ENCODE data around the gene LRRC8B.
"Not testable (repeated sequence)": the region's sequence is repeated elsewhere in the genome, so short reads cannot be mapped to it uniquely, and the experiment has no call there.

LRRC8B gene

DNA sequence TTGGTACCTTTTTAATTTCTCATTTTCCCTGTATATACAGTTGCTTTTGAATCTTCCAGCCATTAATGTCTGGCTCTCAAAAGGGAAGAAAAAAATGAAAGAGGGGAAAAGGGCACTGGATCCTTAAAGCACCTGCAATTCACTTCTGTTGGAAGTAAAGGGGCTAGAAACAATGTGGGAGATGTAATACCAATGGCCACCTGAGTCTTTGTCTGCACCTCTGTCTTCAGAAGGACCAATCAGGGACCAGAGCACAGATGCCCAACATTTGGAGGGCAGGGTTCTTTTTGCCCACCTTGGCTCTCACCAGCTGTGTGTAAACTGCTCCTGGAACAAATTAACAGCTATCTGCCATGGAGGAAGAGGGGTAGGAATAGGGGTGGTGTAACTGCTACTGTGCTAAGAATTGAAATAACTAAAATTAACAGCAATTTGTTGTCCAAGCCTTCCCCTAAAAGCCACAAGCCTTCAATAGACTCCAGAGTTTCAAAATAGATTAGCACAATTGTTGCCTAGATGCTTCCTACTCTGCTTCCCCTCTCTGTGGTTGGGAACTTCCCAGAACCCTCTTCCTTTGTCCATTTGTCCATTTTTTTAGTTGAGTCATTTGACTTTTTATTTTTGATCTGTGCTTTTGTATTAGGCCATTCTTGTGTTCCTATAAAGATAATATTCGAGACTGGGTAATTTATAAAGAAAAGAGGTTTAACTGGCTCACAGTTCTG, 11.5 kb upstream of the LRRC8B start:
- Mint-ChIP-seq H3K9me3 (peaks cover 13% of the 10 kb centered on the region), H3K27ac (no peak overlapping the region), H3K27me3 (no peaks in the 10 kb centered on the region), H3K4me3 (no peak overlapping the region), H3K36me3 (ENCODE audit: low read depth) (peaks cover 2% of the 10 kb centered on the region), H3K4me1 (peaks cover 12% of the 10 kb centered on the region)
- DNase-seq (no peak), ATAC-seq (no peak)

DNA sequence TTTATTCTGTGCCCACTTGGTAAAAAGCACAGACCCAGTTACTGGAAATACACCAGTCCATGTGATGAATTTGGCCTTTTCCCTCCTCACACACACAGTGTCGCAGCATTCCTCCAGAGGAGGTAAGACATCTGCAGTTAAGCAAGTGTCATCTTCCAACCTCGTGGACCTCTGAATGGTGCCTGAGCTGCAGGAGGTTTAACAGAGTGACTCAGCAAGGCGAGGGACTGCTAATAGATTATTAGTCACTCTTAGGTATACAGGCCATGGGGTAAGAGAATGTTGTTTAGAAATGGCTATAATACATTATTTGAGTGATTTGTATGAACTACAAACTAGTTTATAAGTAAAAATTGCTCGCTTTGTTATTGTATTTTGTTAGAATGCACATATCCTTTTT, 8.6 kb upstream of the LRRC8B start:
- no peaks in the 10 kb centered on the region for H3K27me3 Mint-ChIP-seq
- no peaks in the 10 kb centered on the region for H3K36me3 Mint-ChIP-seq (ENCODE audit: low read depth)
- H3K4me1 Mint-ChIP-seq = peaks cover 21% of the 10 kb centered on the region
- ATAC-seq = peak; percentile 60
- H3K27ac Mint-ChIP-seq = no peak overlapping the region
- H3K4me3 Mint-ChIP-seq = no peak overlapping the region
- no peak for DNase-seq
- peaks cover 10% of the 10 kb centered on the region for H3K9me3 Mint-ChIP-seq

GRCh38 chr1:89518221-89518631, 6.4 kb upstream of the LRRC8B start:
- Mint-ChIP-seq H3K27me3 (no peaks in the 10 kb centered on the region), H3K9me3 (peaks cover 7% of the 10 kb centered on the region), H3K4me3 (no peak overlapping the region), H3K27ac (no peak overlapping the region), H3K36me3 (ENCODE audit: low read depth) (peaks cover 10% of the 10 kb centered on the region), H3K4me1 (peaks cover 32% of the 10 kb centered on the region)
- no peak for ATAC-seq
- no peak for DNase-seq

DNA sequence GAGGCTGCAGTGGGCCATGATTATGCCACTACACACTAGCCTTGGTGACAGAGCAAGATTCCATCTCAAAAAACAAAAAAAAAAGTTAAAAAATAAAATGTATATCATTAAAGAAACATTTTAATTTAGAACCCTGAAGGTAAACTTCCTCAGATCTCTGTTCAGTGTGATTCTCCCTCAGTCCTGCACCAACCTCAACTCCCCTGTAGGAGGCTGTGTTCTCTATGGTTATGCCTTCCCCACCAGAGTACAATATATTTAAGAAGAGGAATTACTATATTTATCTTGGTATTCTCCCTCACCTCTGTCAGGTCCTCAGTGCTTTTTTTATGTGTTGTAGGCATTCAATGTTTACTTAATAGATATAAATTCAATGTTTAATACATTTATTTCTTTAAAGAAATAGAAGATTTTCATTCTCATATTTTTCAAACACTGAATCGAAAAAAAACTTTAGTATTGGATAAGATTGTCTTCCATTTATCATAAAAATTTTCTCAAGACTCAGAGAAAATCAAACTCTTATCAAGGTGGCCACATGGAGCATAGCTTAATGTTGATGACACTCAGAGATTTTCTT, 4.8 kb upstream of the LRRC8B start:
- Mint-ChIP-seq H3K27ac (no peak overlapping the region), H3K27me3 (no peaks in the 10 kb centered on the region), H3K9me3 (peaks cover 7% of the 10 kb centered on the region), H3K4me1 (peaks cover 41% of the 10 kb centered on the region), H3K4me3 (no peak overlapping the region), H3K36me3 (ENCODE audit: low read depth) (peaks cover 16% of the 10 kb centered on the region)
- peak; percentile 29 for ATAC-seq
- peak; percentile 25 for DNase-seq

- ATAC-seq, H3K27ac Mint-ChIP-seq, DNase-seq, H3K9me3 Mint-ChIP-seq, H3K27me3 Mint-ChIP-seq: not testable (repeated sequence)
- peak overlapping the region; percentile 11 for H3K4me3 Mint-ChIP-seq
- H3K36me3 Mint-ChIP-seq (ENCODE audit: low read depth) = peaks cover 25% of the 10 kb centered on the region
- H3K4me1 Mint-ChIP-seq = peaks cover 39% of the 10 kb centered on the region
Observed at GRCh38 chr1:89521977-89522376, 2.7 kb upstream of the LRRC8B start.

GRCh38 chr1:89523572-89524368, 859 bp upstream of the LRRC8B start:
- Mint-ChIP-seq H3K9me3 (peaks cover 7% of the 10 kb centered on the region), H3K27ac (no peak overlapping the region), H3K4me1 (peaks cover 37% of the 10 kb centered on the region), H3K4me3 (no peak overlapping the region), H3K36me3 (ENCODE audit: low read depth) (peaks cover 25% of the 10 kb centered on the region), H3K27me3 (no peaks in the 10 kb centered on the region)
- ATAC-seq (peak; percentile 70), DNase-seq (peak; percentile 68)

GRCh38 chr1:89525169-89525855, 683 bp downstream of the LRRC8B start:
- peaks cover 29% of the 10 kb centered on the region for H3K36me3 Mint-ChIP-seq (ENCODE audit: low read depth)
- no peak overlapping the region for H3K27ac Mint-ChIP-seq
- H3K9me3 Mint-ChIP-seq = peaks cover 7% of the 10 kb centered on the region
- ATAC-seq (peak; percentile 10), DNase-seq (peak; percentile 61)
- H3K4me1 Mint-ChIP-seq = peaks cover 42% of the 10 kb centered on the region
- H3K27me3 Mint-ChIP-seq = no peaks in the 10 kb centered on the region
- no peak overlapping the region for H3K4me3 Mint-ChIP-seq

- Mint-ChIP-seq H3K9me3 (peaks cover 15% of the 10 kb centered on the region), H3K4me1 (peaks cover 52% of the 10 kb centered on the region), H3K27ac (no peak overlapping the region), H3K4me3 (no peak overlapping the region), H3K27me3 (no peaks in the 10 kb centered on the region), H3K36me3 (ENCODE audit: low read depth) (peaks cover 46% of the 10 kb centered on the region)
- ATAC-seq (no peak), DNase-seq (no peak)
Observed at GRCh38 chr1:89527256-89527655, 2.6 kb downstream of the LRRC8B start.

DNA sequence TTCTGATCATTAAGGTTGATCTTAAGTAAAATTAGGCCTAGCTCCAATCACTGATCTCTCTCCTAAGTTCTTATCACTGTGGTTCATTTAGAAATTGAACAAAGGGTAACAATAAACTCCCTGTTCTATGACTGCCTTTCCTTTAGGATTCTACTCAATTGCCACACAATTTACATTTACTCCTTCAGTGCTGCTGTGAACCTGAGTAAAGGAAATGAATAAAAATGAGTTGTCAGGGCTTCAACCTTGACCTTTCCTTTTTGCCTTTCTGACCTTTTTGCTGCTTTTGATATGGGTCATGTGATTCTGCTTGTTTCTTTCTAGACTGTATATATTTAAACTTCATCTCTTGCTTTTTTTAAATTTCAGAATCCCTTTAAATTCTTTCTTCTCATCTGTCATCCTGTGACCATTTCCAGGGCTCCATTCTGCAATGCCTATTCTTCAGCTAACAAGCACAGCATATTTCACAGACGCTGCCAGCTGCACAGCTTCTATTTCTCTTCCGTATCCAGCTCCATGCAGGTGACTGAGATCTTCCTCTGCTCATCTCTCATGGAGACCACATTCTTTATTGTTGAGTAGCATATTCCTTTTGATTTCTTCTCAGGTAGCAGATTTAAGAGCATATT, 3.2 kb downstream of the LRRC8B start:
- Mint-ChIP-seq H3K4me1 (peaks cover 54% of the 10 kb centered on the region), H3K4me3 (no peak overlapping the region), H3K36me3 (ENCODE audit: low read depth) (peaks cover 47% of the 10 kb centered on the region), H3K27me3 (no peaks in the 10 kb centered on the region), H3K9me3 (peaks cover 11% of the 10 kb centered on the region), H3K27ac (no peak overlapping the region)
- ATAC-seq (no peak), DNase-seq (no peak)

GRCh38 chr1:89528382-89528780, 3.8 kb downstream of the LRRC8B start:
- no peaks in the 10 kb centered on the region for H3K27me3 Mint-ChIP-seq

DNA sequence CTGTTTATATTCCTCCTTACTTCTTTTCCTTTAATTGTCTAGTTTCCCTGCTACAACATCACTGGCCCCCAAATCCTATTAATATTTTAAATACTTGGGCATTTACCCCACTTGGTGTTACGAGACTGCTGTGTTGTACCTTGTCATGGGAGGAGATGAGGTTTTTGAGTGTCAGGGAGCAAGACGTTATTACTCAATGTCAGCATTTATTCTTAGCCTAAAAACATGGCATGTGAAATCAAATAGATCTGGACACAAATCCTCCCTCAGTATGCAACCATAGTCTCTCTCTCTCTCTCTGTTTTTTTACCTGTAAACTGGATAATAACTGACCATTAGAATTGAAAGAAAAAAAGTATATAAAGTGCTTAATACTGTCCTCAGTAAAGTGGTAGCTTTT, 4.6 kb downstream of the LRRC8B start:
- Mint-ChIP-seq H3K4me3 (no peak overlapping the region), H3K9me3 (peaks cover 9% of the 10 kb centered on the region), H3K4me1 (peaks cover 55% of the 10 kb centered on the region), H3K27ac (peak overlapping the region; percentile 21), H3K36me3 (ENCODE audit: low read depth) (peaks cover 44% of the 10 kb centered on the region), H3K27me3 (no peaks in the 10 kb centered on the region)
- DNase-seq (no peak), ATAC-seq (no peak)

More at GRCh38 chr1:89528382-89528780, 3.8 kb downstream of the LRRC8B start:
- Mint-ChIP-seq H3K36me3 (ENCODE audit: low read depth) (peaks cover 48% of the 10 kb centered on the region), H3K4me3 (no peak overlapping the region), H3K9me3 (peaks cover 9% of the 10 kb centered on the region), H3K27ac (no peak overlapping the region), H3K4me1 (peaks cover 54% of the 10 kb centered on the region)
- no peak for ATAC-seq
- DNase-seq = no peak

GRCh38 chr1:89530444-89531089, 5.9 kb downstream of the LRRC8B start:
- no peaks in the 10 kb centered on the region for H3K27me3 Mint-ChIP-seq
- no peak overlapping the region for H3K4me3 Mint-ChIP-seq
- peaks cover 51% of the 10 kb centered on the region for H3K36me3 Mint-ChIP-seq (ENCODE audit: low read depth)
- peak overlapping the region; percentile 29 for H3K27ac Mint-ChIP-seq
- peaks cover 65% of the 10 kb centered on the region for H3K4me1 Mint-ChIP-seq
- ATAC-seq = no peak
- peaks cover 9% of the 10 kb centered on the region for H3K9me3 Mint-ChIP-seq
- no peak for DNase-seq

DNA sequence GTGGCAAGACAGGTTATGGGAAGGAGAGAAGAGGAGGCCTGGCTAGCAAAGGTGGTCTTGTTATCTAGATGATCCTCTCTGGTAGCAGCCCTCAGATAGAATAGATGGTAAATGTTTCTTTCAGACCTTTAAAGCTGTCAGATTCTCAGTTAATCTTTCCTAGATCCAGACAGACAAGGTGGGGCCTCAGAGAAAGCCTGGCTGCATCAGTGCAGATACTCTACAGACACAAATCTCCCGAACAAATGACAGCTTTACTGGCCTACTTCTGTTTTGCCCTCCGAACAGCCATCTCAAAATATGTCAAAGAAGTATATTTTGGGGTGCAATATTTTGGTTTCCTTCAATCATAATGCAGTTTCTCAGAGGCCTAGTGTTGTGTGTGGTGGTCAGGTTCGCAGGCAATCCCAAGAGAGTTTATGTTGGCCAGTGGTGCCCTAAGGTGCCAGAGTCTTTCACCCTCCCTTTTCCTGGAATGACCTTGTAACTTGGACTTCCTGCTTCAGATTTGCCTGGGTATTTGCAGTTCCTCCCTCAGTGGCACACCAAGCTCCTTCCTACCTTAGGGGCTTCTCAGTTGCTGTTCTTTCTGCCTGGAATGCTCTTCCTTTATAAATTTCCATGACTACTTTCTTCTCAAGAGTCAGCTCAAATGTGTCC, 7.0 kb downstream of the LRRC8B start:
- H3K4me3 Mint-ChIP-seq = peak overlapping the region; percentile 39
- H3K27ac Mint-ChIP-seq = peak overlapping the region; percentile 59
- no peak for ATAC-seq
- peaks cover 9% of the 10 kb centered on the region for H3K9me3 Mint-ChIP-seq
- peaks cover 54% of the 10 kb centered on the region for H3K36me3 Mint-ChIP-seq (ENCODE audit: low read depth)
- DNase-seq = no peak
- H3K27me3 Mint-ChIP-seq = no peaks in the 10 kb centered on the region
- peaks cover 71% of the 10 kb centered on the region for H3K4me1 Mint-ChIP-seq
